ENCODE results near the gene ZNF735. TPM values are rescaled to one million over a fixed set of nuclear protein-coding genes. Genes with fewer than 3 reads are reported as not detected.

Gene ZNF735
- total RNA-seq, 1 donor from 2014 or later = not detected

DNA sequence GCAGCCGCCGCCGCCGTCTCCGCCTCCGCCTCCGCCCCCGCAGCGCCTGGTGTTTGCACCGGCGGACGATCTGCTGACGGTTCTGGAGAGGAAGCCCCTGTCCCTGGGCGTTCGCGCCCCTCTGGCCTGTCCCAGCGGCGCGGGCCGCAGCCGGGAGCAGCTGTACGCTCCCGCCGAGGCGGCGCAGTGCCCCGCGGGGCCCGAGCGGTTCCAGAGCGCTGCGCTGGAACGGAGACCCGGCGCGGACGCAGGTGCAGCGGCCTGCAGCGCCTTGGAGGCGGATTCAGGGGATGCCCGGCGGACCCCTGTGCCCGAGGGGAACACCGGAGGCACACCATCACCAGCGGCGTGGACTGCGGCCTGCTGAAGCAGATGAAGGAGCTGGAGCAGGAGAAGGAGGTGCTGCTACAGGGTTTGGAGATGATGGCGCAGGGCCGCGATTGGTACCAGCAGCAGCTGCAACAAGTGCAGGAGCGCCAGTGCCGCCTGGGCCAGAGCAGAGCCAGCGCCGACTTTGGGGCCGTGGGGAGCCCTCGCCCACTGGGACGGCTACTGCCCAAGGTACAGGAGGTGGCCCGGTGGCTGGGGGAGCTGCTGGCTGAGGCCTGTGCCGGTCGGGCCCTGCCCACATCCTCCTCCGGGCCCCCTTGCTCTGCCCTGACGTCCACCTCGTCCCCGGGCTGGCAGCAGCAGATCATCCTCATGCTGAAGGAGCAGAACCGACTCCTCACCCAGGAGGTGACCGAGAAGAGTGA, 24.8 kb upstream of the ZNF735 start:
- TF ChIP-seq, protein P1, sequence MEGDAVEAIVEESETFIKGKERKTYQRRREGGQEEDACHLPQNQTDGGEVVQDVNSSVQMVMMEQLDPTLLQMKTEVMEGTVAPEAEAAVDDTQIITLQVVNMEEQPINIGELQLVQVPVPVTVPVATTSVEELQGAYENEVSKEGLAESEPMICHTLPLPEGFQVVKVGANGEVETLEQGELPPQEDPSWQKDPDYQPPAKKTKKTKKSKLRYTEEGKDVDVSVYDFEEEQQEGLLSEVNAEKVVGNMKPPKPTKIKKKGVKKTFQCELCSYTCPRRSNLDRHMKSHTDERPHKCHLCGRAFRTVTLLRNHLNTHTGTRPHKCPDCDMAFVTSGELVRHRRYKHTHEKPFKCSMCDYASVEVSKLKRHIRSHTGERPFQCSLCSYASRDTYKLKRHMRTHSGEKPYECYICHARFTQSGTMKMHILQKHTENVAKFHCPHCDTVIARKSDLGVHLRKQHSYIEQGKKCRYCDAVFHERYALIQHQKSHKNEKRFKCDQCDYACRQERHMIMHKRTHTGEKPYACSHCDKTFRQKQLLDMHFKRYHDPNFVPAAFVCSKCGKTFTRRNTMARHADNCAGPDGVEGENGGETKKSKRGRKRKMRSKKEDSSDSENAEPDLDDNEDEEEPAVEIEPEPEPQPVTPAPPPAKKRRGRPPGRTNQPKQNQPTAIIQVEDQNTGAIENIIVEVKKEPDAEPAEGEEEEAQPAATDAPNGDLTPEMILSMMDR (conservative IDR thresholded peaks at IDR 0.05) = no peak
- peaks cover 4% of the 10 kb centered on the region for H3K36me3 Mint-ChIP-seq (ENCODE audit: low read depth)
- H3K9me3 Mint-ChIP-seq = peaks cover 18% of the 10 kb centered on the region
- no peaks in the 10 kb centered on the region for H3K4me1 Mint-ChIP-seq
- DNase-seq (ENCODE audit: low read depth, low spot score) = no peak
- no peak overlapping the region for H3K27ac Mint-ChIP-seq (ENCODE audit: unreplicated experiment)
- H3K27me3 Mint-ChIP-seq (ENCODE audit: low read depth) = no peaks in the 10 kb centered on the region
- no peak overlapping the region for H3K4me3 Mint-ChIP-seq

DNA sequence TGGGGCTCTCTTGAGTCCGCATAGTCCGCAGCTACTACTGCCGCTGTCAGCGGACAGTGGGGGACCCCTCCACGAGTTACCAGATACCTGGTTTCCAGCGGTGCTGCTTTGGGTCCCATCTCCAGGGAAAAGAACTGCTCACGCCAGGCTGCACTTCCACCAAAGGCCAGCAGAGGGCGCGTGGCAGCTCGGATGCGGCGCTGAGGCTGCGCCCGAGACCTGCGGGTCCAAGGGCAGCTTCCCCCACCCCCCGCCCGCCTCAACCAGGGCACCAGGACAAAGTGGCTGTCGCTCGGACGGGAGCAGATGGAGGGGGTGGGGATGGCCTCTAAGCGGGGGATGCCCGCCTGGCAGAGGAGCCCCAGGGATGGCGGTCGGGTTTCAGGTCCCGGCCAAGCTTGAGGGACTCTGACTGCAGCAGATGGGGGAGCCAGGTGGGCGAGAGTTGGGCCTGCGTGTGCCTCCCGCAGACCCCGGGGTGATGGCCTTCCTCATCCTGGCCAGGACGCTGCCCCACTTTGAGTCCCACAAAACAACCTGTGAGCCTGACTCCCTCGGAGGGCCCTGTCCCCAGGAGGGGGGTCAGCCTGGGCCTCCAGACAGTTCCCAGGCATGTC, 23.8 kb upstream of the ZNF735 start:
- Mint-ChIP-seq H3K27me3 (ENCODE audit: low read depth) (no peaks in the 10 kb centered on the region), H3K36me3 (ENCODE audit: low read depth) (peaks cover 4% of the 10 kb centered on the region), H3K27ac (ENCODE audit: unreplicated experiment) (no peak overlapping the region), H3K4me3 (no peak overlapping the region), H3K4me1 (no peaks in the 10 kb centered on the region), H3K9me3 (peaks cover 18% of the 10 kb centered on the region)
- TF ChIP-seq, protein P1 (conservative IDR thresholded peaks at IDR 0.05) = no peak
- DNase-seq (ENCODE audit: low read depth, low spot score) = no peak

DNA sequence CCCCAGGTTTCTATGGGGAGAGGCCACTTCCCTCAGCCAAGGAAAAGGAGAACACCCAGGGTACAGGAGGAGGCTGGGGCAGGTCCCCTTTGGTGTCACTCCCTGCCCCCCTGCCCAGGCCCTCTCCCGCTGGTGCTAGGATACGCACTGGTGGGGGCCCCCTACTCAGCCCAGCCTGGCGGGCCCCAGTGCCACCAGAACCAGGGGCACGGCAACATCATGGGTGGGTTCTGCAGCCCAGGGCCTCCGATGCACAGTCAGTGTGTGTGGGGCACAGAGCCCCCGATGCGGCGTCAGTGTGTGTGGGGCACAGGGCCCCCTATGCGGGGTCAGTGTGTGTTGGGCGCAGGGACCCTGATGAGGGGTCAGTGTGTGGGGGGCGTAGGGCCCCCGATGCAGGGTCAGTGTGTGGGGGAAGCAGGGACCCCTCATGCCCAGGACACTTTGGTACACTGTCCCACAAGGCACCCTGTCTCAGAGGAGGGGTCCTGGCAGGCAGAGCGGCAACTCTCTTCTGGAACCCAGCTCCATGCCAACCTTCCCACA, 23.1 kb upstream of the ZNF735 start:
- Mint-ChIP-seq H3K4me1 (no peaks in the 10 kb centered on the region), H3K4me3 (no peak overlapping the region)
- TF ChIP-seq, protein P1 (conservative IDR thresholded peaks at IDR 0.05) = no peak

DNA sequence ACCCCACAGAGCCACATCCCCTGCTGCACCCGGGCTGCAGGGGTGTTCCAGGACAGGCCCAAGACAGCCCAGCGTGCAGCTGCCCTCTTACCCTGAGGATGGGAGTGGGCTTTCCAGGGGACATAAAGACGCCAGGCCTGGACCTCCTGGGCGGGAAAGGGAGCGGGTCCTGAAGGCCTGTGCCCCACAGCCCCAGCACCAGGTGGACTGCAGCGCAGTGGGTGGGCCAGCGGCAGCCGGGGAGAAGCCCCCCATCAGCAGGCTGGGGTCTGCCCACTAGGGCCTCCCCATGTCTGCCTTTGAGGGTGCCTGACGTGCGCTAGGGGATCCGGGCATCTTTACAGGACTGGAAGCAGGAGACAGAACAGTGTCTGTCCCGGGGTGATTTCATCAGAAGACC, 22.6 kb upstream of the ZNF735 start:
- H3K36me3 Mint-ChIP-seq (ENCODE audit: low read depth) = peaks cover 6% of the 10 kb centered on the region
- no peaks in the 10 kb centered on the region for H3K4me1 Mint-ChIP-seq
- H3K27ac Mint-ChIP-seq (ENCODE audit: unreplicated experiment) = no peak overlapping the region
- DNase-seq (ENCODE audit: low read depth, low spot score) = no peak
- TF ChIP-seq, protein P1 (conservative IDR thresholded peaks at IDR 0.05) = no peak
- no peak overlapping the region for H3K4me3 Mint-ChIP-seq
- no peaks in the 10 kb centered on the region for H3K27me3 Mint-ChIP-seq (ENCODE audit: low read depth)
- H3K9me3 Mint-ChIP-seq = peaks cover 20% of the 10 kb centered on the region

More for the DNA sequence above, 23.1 kb upstream of the ZNF735 start:
- DNase-seq (ENCODE audit: low read depth, low spot score) = no peak
- H3K27ac Mint-ChIP-seq (ENCODE audit: unreplicated experiment) = no peak overlapping the region
- H3K36me3 Mint-ChIP-seq (ENCODE audit: low read depth) = peaks cover 6% of the 10 kb centered on the region
- no peaks in the 10 kb centered on the region for H3K27me3 Mint-ChIP-seq (ENCODE audit: low read depth)
- peaks cover 16% of the 10 kb centered on the region for H3K9me3 Mint-ChIP-seq

DNA sequence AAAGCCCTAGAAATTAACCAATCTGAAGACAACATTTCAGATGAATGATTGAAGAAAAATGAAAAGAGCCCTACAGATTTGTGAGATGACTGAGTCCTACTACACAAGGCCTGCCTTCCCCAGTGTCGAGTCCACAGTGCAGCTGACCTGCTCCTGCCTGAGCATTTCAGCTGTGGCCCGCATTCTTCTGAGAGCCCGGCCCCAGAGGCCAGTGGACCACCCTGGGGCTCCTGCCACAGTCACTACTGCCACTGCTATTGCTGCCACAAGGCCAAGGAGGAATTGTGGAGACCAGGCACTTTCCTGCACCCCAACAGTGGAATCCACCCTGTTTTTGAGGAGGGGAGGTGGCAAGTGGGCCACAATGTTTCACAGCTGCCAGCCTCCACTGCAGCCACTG, 19.6 kb upstream of the ZNF735 start:
- Mint-ChIP-seq H3K27ac (ENCODE audit: unreplicated experiment) (no peak overlapping the region), H3K9me3 (peaks cover 11% of the 10 kb centered on the region)

More for the DNA sequence above, 19.6 kb upstream of the ZNF735 start:
- Mint-ChIP-seq H3K27me3 (ENCODE audit: low read depth) (no peaks in the 10 kb centered on the region), H3K36me3 (ENCODE audit: low read depth) (peaks cover 2% of the 10 kb centered on the region), H3K4me1 (no peaks in the 10 kb centered on the region), H3K4me3 (no peak overlapping the region)
- TF ChIP-seq, protein P1 (conservative IDR thresholded peaks at IDR 0.05) = no peak
- no peak for DNase-seq (ENCODE audit: low read depth, low spot score)
